ENCODE measurements around the gene SECISBP2L. TPM values are rescaled to one million over a fixed set of nuclear protein-coding genes. Genes with fewer than 3 reads are reported as not detected.

SECISBP2L gene
- total and polyA plus RNA-seq, 2 donors (not counting 1 experiment from before 2014, with no cell fraction given): 13.0 to 121 TPM

DNA sequence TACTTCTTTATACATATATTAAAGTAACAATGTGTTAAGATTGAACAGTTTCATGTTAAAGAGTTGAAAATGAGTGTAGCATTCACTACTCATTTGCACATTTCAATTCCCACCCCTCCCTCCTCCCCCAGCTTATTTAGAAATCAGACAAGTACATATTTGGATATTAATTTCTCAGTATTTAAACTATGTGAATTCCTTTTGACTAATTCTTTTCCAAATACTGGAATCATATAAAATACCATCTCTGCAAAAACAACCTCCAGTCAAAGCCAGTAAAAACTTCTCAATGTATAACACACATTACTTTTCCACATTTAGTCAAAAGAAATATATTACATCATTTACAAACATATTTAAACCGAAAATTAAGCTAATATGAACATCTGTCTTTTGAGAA, 57.1 kb downstream of the SECISBP2L start:
- no peaks in the 10 kb centered on the region for H4K20me1 ChIP-seq (ENCODE audit: control insufficient read depth, insufficient read depth, low read length, poor library complexity, severe bottlenecking)
- POLR2A ChIA-PET: no interaction called here
- H3K79me2 ChIP-seq (ENCODE audit: control insufficient read depth, insufficient read depth, low read length): no peaks in the 10 kb centered on the region
- no peak overlapping the region for H3K4me3 Mint-ChIP-seq
- H3K4me1 ChIP-seq (ENCODE audit: control insufficient read depth in 2 of 2, insufficient read depth in 2 of 2, low read length in 2 of 2): no peaks in the 10 kb centered on the region
- no peak overlapping the region for H3K9ac ChIP-seq (ENCODE audit: low read length)
- no peak overlapping the region for H3K27ac ChIP-seq (ENCODE audit: low read length in 2 of 2)
- no peak overlapping the region for H3K27ac Mint-ChIP-seq
- WGBS (ENCODE audit: insufficient coverage): no CpG with 5 or more reads among the region's 1 CpG
- H3K4me1 Mint-ChIP-seq: peaks cover 4% of the 10 kb centered on the region
- TF ChIP-seq EZH2 (IDR thresholded peaks at IDR 0.05; ENCODE audit: borderline replicate concordance, insufficient read depth, low read depth, low read length, poor library complexity, severe bottlenecking): no peak
- TF ChIP-seq, protein P1, sequence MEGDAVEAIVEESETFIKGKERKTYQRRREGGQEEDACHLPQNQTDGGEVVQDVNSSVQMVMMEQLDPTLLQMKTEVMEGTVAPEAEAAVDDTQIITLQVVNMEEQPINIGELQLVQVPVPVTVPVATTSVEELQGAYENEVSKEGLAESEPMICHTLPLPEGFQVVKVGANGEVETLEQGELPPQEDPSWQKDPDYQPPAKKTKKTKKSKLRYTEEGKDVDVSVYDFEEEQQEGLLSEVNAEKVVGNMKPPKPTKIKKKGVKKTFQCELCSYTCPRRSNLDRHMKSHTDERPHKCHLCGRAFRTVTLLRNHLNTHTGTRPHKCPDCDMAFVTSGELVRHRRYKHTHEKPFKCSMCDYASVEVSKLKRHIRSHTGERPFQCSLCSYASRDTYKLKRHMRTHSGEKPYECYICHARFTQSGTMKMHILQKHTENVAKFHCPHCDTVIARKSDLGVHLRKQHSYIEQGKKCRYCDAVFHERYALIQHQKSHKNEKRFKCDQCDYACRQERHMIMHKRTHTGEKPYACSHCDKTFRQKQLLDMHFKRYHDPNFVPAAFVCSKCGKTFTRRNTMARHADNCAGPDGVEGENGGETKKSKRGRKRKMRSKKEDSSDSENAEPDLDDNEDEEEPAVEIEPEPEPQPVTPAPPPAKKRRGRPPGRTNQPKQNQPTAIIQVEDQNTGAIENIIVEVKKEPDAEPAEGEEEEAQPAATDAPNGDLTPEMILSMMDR (IDR thresholded peaks at IDR 0.05): no peak
- H3K9me3 ChIP-seq (ENCODE audit: control extremely low read depth in 1 of 3, control insufficient read depth in 2 of 3, insufficient read depth in 1 of 3, low read length in 2 of 3): no peaks in the 10 kb centered on the region
- H3K4me2 ChIP-seq (replicated peaks; ENCODE audit: low read depth, low read length, poor library complexity, severe bottlenecking): no peak overlapping the region
- no peak overlapping the region for H2AFZ ChIP-seq (ENCODE audit: insufficient read depth, low read depth, low read length, poor library complexity, severe bottlenecking)
- no peaks in the 10 kb centered on the region for H3K27me3 ChIP-seq (replicated peaks in 1 of 4; ENCODE audit: control extremely low read depth in 1 of 4, control insufficient read depth in 3 of 4, insufficient read depth in 4 of 4, low read length in 3 of 4)
- DNase-seq: no peak
- H3K9me3 Mint-ChIP-seq (ENCODE audit: insufficient read depth): no peaks in the 10 kb centered on the region
- intact Hi-C loops (cut with micrococcal nuclease): no loop called here
- H3K36me3 ChIP-seq (replicated peaks in 1 of 2; ENCODE audit: control extremely low read depth in 1 of 2, control insufficient read depth in 1 of 2, extremely low read depth in 1 of 2, insufficient read depth in 2 of 2, low read length in 1 of 2): peaks cover 11 to 25% of the 10 kb centered on the region in 2 experiments
- CTCF ChIA-PET: interaction anchor here (1.7 kb wide), 1 partner anchor 13 kb away, joined by 6 read pairs; no protein-coding TSS in a partner anchor
- no peak for ATAC-seq (ENCODE audit: low read depth)
- no peak overlapping the region for H3K4me3 ChIP-seq (ENCODE audit: control extremely low read depth in 1 of 5, extremely low read depth in 1 of 5, insufficient read depth in 1 of 5, low read depth in 2 of 5, low read length in 4 of 5)
- no peaks in the 10 kb centered on the region for H3K27me3 Mint-ChIP-seq

DNA sequence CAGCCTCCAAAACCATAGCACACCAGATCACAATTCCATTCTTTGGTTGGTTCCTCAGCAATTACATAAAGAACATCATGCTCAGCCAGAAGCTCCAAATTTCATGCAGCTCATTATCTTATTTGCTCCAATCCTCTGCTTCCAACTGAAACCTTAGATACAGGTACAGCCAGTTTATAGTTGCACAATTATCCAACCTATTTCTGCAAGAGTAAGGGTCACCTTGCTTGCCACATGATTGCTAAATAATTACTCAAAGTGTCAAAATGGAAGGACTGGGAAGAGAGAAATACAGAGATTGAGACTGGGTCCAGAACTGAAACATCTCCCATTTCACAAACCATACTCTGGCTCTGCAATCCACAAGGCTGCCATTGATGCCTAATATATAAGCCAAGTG, 59.1 kb downstream of the SECISBP2L start:
- intact Hi-C loops (cut with micrococcal nuclease): no loop called here
- Histone ChIP-seq H3K4me3 (ENCODE audit: control extremely low read depth in 1 of 5, extremely low read depth in 1 of 5, insufficient read depth in 1 of 5, low read depth in 2 of 5, low read length in 4 of 5) (no peak overlapping the region), H3K27me3 (replicated peaks in 1 of 4; ENCODE audit: control extremely low read depth in 1 of 4, control insufficient read depth in 3 of 4, insufficient read depth in 4 of 4, low read length in 3 of 4) (no peaks in the 10 kb centered on the region), H3K79me2 (ENCODE audit: control insufficient read depth, insufficient read depth, low read length) (no peaks in the 10 kb centered on the region), H4K20me1 (ENCODE audit: control insufficient read depth, insufficient read depth, low read length, poor library complexity, severe bottlenecking) (no peaks in the 10 kb centered on the region), H2AFZ (ENCODE audit: insufficient read depth, low read depth, low read length, poor library complexity, severe bottlenecking) (no peak overlapping the region), H3K36me3 (replicated peaks in 1 of 2; ENCODE audit: control extremely low read depth in 1 of 2, control insufficient read depth in 1 of 2, extremely low read depth in 1 of 2, insufficient read depth in 2 of 2, low read length in 1 of 2) (peaks cover 8 to 15% of the 10 kb centered on the region in 2 experiments), H3K9me3 (ENCODE audit: control extremely low read depth in 1 of 3, control insufficient read depth in 2 of 3, insufficient read depth in 1 of 3, low read length in 2 of 3) (no peaks in the 10 kb centered on the region), H3K27ac (ENCODE audit: low read length in 2 of 2) (no peak overlapping the region), H3K4me2 (replicated peaks; ENCODE audit: low read depth, low read length, poor library complexity, severe bottlenecking) (no peak overlapping the region), H3K9ac (ENCODE audit: low read length) (no peak overlapping the region), H3K4me1 (ENCODE audit: control insufficient read depth in 2 of 2, insufficient read depth in 2 of 2, low read length in 2 of 2) (no peaks in the 10 kb centered on the region)
- ChIA-PET CTCF (interaction anchor here (0.7 kb wide), 2 partner anchors 9 to 19 kb away, joined by 3 read pairs; no protein-coding TSS in a partner anchor), POLR2A (no interaction called here)
- no peak for ATAC-seq (ENCODE audit: low read depth)
- DNase-seq: no peak
- Mint-ChIP-seq H3K27ac (no peak overlapping the region), H3K4me1 (no peaks in the 10 kb centered on the region), H3K27me3 (peaks cover 3% of the 10 kb centered on the region), H3K4me3 (no peak overlapping the region), H3K9me3 (ENCODE audit: insufficient read depth) (no peaks in the 10 kb centered on the region)
- TF ChIP-seq, protein P1 (IDR thresholded peaks at IDR 0.05): no peak
- no peak for TF ChIP-seq EZH2 (IDR thresholded peaks at IDR 0.05; ENCODE audit: borderline replicate concordance, insufficient read depth, low read depth, low read length, poor library complexity, severe bottlenecking)
